HG03196 (cell line): ENCODE results near the gene SORCS2.
"Not testable (repeated sequence)": the region's sequence is repeated elsewhere in the genome, so short reads cannot be mapped to it uniquely, and the experiment has no call there.

Source experiments
- ATAC-seq: cut with Tn5 transposase; IDR thresholded peaks from one replicate; pipeline ENCODE4 v1.9.1; 2021; ENCODE audit not compliant: unreplicated experiment

The SORCS2 gene

DNA sequence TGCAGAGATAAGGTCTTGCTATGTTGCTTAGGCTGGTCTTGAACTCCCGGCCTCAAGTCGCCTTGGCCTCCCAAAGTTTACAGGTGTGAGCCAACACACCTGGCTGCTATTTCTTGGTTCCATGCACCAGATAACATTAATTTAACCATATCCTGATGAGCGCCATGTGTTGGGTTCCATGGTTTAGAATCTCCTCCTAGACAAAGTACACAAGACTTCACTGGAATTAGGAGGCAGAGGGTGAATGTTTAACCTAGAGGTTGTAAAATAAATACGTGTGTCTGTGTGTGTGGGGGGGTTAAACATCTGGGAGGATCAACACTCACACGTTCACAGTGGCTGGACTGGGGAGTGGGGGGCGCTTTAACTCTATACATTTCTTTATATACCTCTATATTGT, 32.4 kb upstream of the SORCS2 start:
- no peak for ATAC-seq

DNA sequence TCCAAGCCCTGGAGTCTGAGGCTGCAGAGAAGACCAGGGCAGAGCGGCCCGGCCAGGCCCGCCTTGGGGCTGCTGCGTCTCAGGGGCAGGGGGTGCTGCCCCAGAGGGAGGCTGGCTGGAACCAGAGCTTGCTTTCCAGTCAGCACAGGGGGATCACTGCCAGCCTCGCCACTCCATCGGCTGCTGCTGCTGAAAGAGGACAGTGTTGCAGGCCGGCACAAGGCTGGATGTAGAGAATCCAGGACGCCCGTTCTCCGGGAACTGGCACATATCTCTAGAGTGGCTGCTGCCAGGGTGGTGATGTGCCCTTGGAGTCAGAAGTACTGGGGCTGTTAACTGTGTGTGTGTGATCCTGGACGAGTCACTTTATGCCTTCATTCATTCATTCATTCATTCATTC, 31.9 kb upstream of the SORCS2 start:
- no peak for ATAC-seq

DNA sequence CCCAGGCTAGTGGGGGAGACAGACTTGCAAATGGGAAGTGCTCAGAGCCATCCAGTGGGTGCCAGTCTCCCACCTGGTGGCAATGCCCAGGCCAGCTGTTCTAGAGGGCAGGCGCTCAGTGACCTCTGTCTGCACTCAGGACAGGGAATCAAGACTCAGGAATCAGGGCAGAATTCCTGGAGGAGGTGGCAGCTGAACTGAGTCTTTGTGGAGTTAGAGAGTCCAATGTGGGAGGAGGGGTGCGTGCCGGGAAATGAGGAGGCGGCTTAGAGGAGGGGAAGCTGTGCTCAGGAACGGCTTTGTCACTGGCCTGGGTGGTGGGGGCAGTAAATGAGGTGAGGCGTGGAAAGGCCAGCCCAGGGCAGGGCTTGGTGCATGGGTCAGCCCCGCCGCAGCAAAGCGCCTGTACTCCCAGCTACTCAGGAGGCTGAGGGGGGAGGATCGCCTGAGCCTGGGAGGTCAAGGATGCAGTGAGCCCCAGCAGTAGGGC, 31.3 kb upstream of the SORCS2 start:
- ATAC-seq = no peak

DNA sequence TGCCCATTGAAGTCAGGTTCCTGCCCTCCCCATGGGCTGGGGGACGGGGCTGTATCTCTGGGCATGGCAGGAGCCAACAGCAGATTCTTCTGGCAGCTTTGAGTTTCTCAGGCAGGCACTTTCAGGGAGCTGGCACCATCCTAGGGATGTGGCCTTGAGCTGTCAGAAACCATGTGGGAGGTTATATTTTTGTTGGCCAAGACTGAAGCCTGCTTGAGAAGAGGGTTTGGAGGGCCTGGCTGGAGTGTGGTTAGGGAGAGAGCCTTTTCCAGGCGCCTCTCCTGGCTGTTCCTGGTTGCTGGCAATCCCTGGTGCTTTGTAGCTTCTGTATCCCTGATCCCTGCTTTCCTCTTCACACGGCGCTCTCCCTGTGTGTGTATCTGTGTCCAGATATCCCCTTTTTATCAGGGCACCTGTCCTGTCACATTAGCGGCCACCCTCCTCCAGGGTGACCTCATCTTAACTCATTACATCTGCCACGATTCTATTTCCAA, 30.6 kb upstream of the SORCS2 start:
- ATAC-seq = no peak

DNA sequence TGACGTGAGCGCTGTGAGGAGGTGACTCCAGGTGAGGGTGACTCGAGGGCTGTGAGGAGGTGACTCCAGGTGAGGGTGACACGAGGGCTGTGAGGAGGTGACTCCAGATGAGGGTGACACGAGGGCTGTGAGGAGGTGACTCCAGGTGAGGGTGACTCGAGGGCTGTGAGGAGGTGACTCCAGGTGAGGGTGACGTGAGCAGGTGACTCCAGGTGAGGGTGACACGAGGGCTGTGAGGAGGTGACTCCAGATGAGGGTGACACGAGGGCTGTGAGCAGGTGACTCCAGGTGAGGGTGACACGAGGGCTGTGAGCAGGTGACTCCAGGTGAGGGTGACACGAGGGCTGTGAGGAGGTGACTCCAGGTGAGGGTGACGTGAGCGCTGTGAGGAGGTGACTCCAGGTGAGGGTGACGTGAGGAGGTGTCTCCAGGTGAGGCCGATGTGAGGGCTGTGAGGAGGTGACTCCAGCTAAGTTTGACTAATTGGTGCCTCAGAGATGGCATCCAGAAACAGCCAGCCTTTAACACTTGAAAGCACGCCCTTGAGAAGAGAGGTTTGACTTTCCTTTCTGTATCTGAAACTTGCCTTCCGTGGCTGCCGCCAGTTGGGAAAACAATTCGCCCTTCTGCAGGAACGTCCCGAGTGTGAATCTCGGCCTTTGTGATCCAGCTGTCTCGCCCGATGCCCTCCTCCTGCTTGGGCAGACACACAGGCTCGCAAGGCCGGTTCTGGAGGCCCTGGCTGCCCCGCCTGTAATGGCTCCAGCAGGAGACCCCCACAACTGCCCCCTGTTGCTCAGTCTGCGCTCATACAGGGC, 27.1 kb upstream of the SORCS2 start:
- not testable (repeated sequence) for ATAC-seq

DNA sequence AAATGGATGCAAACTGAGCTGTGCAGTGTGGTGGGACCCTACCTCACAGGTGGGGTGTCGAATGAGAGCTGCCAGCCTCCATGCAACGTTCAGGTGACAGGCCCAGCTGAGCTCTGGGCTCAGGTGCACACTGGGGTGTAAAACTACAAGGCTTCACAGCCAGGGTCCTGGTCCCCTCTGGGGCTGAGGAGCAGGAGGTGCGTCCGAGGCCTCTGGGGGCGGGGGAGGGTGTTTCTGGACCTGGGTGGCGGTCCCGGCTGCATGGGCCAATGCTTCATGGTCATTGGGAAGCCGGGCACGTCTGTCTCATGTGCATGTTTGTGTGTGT, 26.5 kb upstream of the SORCS2 start:
- ATAC-seq = no peak

DNA sequence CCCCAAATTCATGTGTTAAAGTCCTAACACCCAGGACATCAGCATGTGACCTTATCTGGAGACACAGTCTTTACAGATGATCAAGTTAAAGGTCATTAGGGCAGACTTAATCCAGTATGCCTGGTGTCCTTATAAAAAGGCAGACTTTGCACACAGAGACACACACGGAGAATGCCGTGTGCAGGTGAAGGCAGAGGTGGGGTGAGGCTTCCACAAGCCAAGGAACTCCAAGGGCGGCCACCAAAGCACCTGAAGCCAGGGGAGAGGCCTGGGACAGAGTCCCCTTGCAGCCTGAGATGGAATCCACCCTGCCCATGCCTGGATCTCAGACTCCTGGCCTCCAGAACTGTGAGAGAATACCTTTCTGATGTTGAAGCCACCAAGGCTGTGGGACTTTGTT, 26.1 kb upstream of the SORCS2 start:
- ATAC-seq = no peak

DNA sequence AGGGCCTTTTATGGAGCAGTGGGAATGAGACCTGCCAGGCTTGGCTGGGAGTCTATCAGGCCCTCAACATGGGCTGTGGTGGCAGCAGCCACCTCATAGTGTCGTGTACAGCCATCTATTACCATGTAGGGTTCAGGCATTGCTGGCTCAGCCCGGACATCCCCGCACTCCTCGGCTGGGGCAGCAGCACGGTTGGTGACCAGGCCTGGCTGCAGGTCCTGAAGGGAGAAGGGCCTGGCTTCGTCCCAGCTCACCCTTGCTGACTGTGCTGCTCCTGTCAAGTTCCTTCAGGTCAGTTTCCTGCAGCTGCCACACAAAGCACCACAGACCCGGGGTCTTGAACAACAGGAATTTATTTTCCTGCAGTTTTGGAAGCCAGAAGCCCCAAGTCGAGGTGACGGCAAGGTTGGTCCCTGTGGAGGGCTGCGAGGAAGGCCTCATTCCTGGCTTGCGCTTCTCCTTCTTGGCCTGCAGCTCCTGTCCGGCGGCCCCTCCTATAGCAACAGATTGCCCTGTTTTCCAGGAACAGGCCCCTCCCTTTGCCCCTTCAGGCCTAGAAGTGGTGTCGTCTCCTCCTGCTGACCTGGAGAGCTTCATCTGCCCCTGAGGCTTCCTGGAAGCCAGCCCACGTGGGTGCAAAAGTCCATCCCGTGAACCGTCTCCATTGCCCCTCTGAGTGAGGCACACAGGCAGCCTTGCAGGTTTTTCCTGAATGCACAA, 25.2 kb upstream of the SORCS2 start:
- ATAC-seq = no peak

DNA sequence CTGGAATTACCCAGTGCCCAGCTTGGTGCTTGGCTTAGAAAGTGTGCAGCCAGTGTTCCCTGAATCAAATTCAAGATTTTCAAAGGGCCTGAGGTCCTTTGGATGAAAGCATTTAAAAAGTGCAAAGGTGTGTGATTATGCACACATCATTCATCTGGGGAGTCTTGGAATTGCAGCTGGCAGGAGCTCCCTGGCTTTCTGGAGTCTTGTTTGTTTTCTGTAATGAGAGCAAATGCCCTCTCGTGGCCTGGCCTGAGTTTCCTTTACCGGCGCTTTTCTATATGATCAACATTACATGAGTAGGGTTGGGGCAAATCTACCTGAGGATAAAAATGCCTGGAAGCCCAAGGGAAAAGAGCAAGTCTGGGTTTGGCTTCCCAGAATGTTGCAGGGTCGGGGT, 24.6 kb upstream of the SORCS2 start:
- no peak for ATAC-seq

DNA sequence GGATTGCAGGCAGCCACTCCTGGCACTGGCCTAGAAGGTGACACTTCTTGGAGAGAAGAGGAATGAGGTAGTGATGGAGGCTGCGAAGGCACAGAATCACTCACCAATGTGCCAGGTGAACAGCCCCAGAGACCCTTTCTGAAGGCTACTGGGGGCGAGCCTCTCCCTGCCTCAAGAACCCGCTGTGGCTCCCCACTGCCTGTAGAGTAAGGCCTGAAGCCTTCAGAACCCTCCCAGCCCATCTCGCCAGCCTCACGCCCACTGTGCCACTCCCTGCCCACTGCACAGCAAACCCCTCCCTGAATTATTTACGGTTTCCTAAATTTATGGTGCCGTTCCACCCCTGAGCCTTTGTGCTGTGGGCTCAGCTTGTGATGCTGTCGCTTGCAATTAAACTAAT, 24.2 kb upstream of the SORCS2 start:
- no peak for ATAC-seq

DNA sequence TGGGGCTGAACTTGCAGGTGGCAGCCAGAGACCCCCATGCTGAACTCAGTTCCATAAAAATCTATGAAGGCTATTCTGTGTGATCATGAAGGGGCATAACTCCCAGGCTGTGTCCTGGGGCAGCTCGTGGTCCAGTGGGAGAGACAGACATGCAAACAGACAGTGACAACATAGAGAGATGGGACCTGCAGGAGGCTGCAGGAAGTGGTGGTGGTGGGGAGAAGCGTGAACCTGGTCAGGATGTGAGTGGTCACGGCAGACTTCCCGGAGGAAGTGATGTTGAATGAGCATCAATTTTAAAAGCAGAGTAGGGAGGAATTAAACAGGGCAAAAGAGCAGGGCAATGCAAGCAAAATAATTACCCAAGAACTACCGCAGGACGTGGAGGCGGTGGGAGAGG, 23.2 kb upstream of the SORCS2 start:
- no peak for ATAC-seq

DNA sequence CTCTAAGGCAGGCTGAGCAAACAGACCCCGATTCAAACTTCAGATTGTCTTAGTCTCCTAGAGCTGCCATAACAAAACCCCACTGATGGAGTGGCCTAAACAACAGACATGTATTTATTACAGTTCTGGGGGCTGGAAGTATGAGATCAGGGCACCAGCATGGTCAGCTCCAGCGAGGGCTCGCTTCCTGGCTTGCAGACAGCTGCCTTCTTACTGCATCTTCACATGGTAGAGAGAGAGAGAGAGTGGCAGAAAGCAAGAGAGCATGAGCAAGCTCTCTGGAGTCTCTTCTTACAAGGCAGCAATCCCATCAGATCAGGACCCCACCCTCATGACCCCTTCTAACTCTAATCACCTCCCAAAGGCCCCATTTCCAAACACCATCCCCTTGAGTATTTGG, 22.3 kb upstream of the SORCS2 start:
- ATAC-seq = no peak

DNA sequence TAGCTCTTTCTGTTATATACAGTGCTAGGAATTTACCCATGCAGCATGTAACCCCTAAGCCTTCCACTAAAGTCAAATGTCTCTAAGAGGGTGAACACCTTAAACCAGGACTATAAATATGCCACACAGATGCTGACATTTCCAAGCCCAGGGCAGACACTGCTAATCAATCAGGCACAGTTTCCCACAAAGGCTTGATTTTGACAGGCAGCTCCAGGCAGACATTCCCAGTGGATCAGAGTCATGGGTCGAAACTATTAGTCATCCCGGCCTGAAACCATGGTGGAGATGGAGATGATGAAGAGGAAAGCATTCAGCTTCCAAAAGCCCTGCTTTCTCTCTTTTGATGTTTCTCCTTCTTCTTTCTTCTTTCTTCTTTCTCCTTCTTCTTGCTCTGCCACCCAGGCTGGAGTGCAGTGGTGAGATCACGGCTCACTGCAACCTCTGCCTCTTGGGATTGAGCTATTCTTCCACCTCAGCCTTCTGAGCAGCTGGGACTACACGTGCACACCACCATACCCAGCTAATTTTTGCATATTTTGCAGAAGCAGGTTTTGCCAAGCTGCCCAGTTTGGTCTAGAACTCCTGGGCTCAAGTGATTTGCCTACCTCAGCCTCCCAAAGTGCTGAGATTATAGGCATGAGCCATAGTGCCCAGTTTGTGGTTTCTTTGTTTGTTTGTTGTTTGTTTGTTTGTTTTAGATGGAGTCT, 21.0 kb upstream of the SORCS2 start:
- ATAC-seq = no peak

DNA sequence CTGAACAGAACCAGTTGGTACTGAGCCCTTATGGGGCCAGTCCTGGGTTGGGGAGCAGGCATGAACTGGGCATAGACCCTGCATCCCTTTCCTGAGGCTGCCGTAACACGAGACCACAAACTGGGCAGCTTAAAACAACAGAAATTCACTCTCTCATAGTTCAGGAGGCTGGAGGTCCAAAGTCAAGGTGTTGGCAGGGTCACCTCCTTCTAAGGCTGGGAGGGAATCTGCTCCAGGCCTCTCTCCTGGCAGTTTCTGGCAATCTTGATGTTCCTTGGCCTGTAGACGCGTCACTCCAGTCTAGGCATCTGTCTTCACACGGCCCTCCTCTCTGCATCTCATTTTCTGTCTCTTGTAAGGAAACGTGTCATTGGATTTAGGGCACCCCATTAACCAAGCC, 19.8 kb upstream of the SORCS2 start:
- ATAC-seq = no peak

DNA sequence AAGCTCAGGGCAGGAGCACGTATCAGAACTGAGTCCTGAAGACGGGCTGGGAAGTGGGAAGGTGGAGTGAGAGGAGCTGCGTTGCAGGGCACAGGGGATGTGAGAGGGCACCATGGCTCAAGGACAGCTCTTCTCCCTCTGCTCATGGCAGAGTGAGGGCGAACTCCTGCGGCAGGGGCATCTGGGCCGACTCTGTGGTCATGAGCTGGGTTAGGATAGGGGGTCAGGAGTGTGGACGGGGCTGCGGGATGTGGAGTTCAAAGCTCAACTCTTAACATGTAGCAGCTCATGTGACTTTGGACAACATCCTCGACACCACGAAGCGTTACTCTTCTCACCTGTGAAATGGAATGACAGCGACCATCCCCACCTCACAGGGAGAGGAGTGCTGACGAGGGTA, 19.4 kb upstream of the SORCS2 start:
- ATAC-seq = no peak

DNA sequence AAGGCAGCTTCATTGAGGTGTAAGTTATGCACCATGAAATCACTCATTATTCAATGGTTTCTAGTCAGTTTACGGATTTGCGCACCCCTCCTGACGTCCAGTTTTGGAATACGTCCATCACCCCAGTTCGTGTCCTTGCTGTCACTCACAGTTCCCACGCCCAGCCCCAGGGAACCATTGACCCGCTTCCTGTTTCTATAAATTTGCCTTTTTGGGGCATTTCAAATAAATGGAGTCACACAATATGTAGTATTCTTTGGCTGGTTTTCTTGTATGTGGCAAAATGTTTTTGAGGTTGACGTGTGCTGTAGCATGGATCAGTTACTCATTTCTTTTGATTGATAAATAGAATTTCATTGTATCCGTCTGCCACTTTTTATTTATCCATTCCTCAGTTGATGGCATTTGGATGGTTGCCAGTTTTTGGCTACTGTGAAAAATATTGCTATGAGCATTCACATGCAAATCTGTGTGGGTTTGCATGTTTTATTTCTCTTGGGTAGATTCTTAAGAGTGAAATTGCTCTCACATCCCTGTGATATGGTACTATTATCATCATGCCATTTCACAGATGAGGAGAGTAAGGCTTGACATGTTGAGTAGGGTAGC, 18.4 kb upstream of the SORCS2 start:
- ATAC-seq = no peak

DNA sequence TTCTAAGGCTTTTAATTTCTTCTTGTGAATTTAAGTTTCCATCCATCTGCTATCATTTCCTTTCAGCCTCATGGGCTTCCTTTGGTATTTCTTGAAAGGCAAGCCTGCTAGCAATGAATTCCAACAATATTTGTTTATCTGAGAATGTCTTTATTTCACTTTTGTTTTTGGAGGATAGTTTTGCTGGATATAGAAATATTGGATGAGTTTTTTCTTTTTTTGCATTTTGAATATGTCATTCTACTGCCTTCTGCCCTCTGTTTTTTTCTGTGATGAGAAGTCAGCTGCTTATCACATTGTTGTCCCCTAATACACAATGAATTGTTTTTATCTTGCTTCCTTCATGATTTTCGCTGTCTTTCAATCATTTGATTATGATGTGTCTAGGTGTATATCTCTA, 13.2 kb upstream of the SORCS2 start:
- no peak for ATAC-seq

DNA sequence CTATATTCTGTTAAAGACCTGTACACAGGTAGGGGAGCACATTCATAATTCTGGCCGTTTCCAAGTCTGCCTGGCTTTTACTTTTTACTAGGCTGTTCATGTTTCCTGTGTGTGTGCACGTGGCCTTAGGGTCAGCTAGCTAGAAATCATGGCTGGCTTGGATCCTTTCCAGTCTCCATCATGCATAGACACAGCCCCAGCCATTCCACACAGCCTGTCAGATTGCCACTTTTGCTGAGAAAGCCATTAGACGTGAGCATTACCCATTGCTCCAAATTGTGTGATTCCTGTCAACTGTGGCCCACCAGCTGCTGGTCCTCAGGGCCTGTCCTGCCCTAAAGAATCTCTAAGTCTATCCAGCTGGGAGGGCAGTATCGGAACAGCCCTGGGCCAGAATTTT, 11.4 kb upstream of the SORCS2 start:
- ATAC-seq = no peak

DNA sequence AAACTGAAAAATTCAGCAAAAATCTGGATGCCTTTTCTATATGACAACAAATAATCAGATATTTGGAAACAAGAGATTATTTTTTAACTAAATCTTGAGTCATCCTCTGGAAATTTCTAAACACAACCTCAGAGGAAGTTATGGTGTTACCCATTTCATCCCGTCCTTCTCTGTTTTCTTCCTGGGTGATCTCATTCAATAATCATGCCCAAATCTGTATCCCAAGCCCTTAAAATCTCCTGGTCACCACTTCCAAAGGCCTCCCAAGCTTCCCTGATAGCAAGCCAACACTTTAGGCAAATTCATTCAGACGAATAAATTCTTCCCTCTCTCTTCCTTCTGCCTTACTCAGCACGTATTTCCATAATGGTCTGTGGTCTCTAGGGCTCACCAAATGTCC, 9.7 kb upstream of the SORCS2 start:
- ATAC-seq = no peak

DNA sequence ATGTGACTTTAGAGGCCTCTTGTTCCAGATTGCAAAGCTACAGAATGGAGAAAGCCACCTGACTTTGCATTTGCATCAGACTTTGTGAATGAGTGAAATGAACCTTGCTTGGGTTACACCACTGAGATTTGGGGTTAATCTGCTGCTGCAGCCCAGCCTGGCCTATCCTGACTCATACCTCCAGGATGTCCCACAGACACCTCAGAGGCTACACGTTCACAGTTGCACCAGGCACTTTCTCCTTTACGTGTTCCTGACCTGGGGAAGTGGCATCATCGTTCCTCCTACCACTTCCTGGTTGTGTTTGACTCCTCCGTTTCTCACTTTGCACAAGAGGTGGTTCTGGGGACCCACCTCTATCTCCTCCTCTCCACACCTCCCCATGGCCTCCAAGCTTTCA, 9.2 kb upstream of the SORCS2 start:
- ATAC-seq = no peak

DNA sequence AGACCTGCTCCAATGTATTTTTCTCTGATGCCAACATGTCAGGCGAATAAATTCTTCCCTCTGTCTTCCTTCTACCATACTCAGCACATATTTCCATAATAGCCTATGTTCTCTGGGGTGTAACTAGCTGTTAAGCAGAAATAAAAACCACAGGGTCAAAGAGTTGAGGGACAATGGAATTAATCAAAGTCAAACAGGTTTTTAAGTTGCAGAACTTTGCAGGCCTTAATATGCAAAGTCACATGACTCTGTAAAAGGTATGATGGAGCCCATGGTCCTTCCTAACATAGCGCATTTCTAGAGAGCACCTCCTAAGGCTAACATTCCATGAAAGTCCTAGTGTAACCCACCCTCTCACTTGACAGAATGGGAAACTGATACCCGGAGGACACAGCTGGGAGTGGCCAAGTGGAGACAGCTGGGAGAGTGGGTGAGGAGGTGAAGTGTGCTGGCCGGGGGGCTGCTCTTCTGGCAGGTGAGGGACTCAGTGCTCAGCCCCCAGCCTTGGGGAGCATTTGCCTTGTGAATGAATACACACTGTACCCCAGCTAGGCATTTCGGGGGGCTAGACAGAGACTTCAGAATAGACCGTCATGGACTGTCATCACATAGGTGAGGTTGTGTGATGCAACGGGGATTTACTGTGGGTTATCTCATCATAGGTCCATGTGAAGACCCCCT, 8.4 kb upstream of the SORCS2 start:
- no peak for ATAC-seq
